Hematopoietic multipotent progenitor cell treated with erythropoietin and hydrocortisone succinate and interleukin-3 and kit ligand, for 8 days (in vitro differentiated cells): Measurements from ENCODE around the gene TIMM29.
"Not testable (repeated sequence)": the region's sequence is repeated elsewhere in the genome, so short reads cannot be mapped to it uniquely, and the experiment has no call there.

Source experiments
- DNase-seq: peaks from one replicate; pipeline ENCODE4 v3.0.0-alpha.2; 2015

Gene TIMM29

DNA sequence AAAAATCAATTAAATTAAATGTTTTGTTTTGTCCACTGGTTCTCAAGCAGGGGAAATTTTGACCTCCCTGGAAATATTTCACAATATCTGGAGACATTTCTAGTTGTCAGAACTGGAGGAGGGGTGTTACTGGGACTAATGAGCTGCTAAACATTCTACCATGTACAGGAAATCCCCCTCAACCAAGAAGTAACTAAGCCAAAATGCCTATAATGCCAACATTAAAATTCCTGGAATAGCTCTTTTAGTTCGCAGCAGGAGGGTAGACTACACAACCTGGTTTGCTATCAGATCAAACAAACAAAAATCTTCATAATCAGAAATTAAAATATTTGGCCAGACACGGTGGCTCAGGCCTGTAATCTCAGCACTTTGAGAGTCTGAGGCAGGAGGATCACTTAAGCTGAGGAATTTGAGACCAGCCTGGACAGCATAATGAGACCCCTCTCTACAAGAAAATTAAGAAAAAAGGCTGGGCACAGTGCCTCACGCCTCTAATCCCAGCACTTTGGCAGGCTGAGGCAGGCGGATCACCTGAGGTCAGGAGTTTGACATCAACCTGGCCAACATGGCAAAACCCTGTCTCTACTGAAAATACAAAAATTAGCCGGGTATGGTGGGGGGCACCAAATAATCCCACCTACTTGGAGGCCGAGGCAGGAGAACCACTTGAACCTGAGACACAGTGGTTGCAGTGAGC lies 18.5 kb downstream of the TIMM29 start:
- DNase-seq: no peak

DNA sequence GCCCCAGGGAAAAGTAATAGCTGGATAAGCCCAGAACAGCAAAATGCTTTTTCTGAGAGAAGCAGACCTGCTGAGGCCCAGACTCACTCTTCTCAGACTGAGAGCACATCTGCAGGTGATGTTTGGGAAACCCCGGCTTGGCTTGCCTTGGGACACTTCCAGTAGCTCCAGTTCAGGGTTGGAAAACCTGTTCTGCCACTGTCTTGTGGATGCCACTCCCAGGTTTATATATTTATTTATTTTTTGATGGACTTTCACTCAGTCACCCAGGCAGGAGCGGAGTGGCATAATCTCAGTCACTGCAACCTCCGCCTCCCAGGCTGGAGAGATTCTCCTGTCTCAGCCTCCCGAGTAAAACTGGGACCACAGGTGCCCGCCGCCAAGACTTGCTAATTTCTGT lies 24.2 kb downstream of the TIMM29 start:
- no peak for DNase-seq

DNA sequence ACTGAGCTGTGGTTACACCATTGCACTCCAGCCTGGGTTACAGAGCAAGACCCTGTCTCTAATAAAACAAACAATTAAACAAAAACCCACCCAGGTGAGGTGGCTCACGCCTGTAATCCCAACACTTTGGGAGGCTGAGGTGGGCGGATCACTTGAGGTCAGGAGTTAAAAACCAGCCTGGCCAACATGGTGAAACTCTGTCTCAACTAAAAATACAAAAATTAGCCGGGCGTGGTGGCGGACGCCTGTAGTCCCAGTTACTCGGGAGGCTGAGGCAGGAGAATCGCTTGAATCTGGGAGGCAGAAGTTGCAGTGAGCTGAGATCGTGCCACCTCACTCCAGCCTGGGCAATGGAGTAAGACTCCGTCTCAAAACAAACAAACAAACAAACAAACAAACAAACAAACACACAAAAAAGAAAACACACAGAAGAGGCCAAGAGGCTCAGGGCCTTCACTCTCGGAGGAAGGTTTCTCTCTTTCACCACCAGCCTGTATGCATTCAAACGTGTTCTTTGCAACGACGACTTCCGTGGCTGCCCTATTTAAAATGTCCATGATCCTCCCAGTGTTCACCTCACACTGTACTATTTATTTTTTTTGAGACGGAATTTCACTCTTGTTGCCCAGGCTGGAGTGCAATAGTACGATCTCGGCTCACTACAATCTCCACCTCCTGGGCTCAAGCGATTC lies 30.8 kb downstream of the TIMM29 start:
- not testable (repeated sequence) for DNase-seq

DNA sequence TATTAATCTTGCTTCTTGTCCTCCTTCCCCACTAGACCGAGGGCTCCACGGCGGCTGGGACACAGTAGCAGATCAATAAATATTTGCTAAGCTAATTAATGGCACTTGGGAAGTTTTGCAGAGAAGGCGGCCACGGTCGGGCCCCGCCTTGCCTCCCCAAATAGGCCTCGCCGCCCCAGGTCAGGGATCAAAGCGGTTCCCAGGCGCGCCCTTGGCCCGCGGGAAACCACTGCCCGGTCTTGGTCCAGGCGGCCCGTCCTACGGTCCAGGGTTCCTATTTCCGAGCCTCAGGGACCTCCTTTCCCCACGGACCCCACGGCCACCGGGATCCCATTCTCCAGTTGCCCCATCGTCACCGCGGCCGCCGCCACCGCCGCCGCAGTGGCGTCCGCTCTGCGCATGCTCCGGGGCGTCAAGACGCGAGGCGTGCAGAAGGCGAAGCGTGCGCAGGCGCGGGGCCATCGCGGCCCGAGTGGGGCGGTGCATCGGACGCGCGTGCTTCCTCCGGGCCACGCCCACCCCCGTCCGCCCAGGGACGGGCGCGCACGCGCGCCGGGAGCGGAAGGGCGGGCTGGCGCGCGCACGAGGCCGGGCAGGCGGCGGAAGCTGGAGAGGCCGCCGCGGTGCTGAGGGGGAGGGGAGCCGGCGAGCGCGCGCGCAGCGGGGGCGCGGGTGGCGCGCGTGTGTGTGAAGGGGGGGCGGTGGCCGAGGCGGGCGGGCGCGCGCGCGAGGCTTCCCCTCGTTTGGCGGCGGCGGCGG lies 31.9 kb downstream of the TIMM29 start, which contains the start of gene SMARCA4:
Gene SMARCA4 (plus strand): TSS at position 717 of the 759 bp plus-strand sequence. CDS start 23,122 bp downstream, outside the sequence.
- DNase-seq: peak; percentile 96

DNA sequence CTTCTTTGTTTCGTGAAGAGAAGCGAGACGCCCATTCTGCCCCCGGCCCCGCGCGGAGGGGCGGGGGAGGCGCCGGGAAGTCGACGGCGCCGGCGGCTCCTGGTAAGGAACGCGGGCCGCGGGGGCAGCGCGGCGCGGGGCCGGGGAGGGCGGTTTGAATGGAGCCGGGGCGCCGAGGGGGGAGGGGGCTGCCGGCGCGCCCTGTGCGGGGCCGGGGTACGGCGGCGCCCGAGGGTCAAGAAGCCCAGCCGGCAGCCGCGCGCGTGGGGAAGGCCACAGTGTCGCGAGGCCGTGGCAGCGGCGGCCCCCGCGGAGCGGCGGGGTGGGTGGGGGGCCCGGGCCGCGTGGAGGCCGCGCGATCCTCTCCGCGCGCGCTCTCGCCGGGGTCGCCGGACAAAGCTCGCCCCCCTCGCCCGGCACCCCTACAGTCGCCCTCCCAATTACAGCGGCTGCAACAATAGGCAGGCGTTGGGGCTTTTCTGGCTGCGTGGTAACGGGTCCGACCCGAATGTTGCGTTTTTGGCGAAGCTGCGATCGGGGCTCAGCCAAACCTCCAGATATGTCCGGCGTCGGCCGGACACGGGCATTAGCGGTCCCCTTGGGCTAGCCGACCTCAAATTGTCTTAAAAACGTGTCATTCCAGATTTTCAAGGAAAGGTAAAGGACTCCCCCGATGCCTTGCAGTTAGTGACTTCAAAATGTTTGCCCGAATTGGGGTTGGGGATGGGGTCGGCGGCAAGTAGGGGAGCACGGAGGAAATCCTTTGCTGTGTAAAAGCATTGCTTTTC lies 32.7 kb downstream of the TIMM29 start:
- DNase-seq: no peak

DNA sequence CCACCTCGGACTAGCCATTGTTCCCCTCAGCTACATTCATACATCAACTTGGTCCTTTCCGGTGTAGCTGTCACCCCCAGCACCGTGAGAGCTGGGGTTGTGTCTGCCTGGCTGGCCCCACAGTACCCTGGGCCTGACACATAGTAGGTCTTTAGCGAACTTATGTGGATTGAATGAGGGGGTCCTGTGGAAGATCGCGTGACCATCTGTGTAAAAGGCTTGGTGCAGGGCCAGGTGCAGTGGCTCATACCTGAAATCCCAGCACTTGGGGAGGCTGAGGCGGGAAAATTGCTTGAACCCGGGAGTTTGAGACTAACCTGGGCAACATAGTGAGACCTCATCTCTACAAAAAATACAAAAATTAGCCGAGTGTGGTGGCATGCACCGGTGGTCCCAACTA lies 34.3 kb downstream of the TIMM29 start:
- no peak for DNase-seq

DNA sequence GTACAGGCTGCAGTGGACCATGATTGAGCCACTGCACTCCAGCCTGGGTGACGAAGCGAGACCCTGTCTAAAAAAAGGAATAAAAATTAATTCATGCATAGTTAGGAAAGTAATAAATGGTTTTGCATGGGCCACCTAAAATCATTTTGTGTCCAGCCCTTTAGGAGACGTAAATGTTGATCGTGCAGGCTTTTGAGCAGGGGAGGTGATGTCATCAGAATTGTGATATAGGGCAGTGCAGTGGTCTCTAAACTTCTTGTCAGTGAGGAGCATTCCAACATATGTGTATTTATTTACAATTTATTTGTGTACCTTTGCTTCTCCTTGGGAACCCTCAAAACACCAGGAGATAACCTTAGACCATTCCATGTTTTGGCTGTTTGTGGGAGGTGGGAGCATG lies 35.3 kb downstream of the TIMM29 start:
- no peak for DNase-seq

DNA sequence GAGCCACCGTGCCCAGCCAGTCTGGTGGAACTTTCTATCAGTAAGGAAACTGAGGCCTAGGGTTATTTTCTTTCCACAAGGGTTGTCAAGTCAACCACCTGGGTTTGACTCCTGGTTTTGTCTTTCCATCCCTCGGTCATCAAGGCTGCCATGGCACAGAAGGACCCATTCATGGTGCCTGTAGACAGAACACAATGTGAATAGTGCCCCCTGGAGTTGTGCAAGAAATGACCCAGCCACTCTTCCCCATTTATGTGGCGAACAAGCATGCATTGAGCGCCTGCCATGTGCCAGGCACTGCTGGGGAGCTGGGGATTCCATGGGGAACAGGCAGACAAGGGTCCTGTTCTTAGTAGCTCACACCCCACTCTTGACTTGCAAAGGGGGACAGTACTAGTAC lies 36.3 kb downstream of the TIMM29 start:
- no peak for DNase-seq

DNA sequence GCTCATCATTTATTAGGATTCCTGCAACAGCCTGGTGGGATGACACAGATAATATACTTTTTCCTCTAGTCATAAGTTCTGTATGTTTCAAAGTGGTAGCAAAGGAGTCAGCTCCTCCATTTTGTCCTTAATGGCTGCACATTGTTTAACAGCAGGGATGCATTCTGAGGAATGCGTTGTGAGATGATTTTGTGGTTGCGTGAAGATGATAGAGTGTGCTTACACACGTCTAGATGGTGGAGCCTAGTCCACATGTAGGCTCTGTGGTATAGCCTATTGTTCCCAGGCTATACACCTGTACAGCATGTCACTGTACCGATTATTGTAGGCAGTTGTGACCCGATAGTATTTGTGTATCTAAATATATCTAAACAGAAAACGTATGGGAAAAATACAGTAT lies 36.8 kb downstream of the TIMM29 start:
- no peak for DNase-seq

DNA sequence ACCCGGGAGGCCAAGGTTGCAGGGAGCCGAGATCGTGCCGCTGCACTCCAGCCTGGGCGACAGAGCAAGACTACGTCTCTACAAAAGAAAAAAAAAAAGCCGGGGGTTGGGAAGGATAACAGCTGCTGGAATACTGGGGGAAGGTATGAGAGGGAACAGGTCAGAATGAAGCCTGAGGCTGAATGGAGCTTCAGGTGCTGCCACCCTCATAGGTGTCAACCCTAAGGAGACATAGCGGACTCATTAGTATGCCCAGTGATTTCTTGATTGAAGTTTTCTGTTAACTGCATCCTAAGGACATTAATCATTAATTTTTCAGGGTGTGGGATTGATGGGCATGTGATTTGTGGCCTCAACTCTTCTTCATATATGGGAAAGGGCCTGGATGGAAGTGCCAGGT lies 38.2 kb downstream of the TIMM29 start:
- DNase-seq: no peak

DNA sequence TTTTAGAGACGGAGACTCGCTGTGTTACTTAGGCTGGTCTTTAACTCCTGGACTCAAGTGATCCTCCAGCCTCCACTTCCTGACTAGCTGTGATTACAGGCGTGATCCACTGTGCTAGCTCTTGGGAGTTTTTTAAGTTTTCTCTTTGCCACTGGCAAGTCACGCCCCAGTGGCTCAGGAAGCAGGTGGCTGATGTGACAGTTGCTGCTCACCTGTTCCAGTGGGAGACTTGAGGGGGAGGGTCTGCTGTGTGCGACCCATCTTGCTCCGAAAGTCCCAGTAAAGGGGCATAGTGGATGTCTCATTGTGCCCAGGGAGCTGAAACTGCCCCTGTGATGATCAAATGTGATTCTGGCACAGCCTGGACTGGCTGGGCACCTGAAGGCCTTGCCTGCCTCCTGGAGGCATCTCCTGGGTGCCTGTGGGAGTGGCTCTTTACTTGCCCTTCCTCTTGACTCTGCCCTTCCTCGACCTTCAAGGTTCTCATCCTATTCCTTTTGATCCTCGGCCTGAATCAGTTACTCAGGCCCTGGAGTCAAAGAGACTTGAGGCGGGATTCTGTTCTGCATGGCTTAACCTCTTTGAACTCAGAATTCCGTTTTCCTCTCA lies 40.0 kb downstream of the TIMM29 start:
- DNase-seq: no peak

DNA sequence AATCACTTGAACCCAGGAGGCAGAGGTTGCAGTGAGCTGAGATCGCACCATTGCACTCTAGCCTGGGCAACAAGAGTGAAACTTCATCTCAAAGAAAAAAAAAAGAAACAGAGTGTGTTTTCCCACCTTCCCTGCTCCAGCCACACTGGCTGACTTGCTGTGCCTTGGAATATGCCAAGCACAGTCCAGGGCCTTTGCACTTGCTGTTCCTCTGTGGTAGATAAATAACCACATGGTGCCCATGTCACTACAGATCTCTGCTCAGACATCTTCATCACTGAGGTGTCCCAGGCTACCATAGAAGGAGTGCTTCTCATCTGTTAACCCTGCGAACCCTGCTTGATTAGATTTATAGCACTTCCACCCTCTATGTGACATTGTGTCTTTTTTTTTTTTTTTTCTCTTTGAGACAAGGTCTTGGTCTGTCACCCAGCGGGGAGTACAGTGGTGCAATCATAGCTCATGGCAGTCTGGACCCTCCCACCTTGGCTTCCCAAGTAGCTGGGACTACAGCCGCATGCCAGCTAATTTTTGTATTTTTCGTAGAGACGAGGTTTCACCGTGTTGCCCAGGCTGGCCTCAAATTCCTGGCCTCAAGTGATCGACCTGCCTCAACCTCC lies 42.6 kb downstream of the TIMM29 start:
- DNase-seq: no peak

DNA sequence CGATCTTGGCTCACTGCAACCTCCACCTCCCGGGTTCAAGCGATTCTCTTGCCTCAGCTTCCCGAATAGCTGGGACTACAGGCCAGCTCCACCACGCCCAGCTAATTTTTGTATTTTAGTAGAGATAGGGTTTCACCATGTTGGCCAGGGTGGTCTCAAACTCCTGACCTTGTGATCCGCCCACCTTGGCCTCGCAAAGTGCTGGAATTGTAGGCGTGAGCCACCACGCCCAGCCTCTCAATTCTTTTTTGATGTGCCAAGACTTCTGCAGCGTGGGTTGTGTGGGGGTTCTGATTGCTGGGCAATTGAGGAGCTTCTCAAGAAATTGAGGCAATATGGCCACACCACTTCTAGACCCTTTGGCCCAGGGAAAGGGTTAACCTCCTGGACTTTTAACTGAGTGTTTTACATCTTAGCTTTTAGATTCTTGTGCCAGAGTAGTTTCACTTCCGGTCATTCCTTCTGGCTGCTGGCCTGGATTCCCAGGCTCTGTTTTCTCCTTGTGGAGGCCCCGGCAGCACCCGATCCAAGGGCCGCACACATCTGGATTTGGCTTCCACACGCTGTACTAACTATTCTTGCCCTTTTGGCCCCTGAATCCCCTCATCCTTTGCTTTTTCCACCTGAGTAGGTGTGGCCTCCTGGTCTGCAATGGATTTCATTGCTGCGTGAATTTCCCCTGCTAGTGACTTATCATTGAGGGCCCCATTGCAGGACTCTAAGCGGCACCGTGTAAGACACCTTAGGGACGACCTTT lies 46.9 kb downstream of the TIMM29 start:
- DNase-seq: no peak

DNA sequence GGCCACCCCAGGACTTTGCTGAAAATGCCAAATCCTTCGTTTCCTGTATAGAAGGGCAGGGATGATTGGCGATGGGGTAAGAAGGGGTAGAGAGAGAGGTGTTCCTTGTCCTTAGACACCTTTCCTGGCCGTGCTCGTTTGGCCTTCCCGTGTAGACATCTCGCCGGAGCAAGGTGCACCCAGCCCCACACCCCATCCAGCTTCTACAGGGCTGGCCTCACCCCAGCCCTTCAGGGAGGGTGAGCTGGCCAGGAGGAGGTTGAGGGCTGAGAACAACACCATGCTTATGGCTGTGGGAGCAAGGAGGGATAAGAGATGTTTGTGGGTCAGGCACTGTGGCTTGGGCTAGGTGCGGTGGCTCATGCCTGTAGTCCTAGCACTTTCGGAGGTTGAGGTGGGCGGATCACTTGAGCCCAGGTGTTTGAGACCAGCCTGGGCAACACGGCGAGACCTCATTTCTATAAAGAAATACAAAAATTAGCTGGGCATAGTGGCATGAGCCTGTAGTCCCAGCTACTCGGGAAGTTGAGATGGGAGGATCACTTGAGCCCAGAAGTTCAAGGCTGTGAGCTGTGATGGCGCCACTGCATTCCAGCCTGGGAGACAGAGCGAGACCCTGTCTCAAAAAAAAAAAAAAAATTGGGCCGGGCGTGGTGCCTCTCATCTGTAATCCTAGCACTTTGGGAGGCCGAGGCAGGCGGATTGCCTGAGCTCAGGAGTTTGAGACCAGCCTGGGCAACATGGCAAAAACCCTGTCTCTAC lies 47.7 kb downstream of the TIMM29 start:
- DNase-seq: no peak

DNA sequence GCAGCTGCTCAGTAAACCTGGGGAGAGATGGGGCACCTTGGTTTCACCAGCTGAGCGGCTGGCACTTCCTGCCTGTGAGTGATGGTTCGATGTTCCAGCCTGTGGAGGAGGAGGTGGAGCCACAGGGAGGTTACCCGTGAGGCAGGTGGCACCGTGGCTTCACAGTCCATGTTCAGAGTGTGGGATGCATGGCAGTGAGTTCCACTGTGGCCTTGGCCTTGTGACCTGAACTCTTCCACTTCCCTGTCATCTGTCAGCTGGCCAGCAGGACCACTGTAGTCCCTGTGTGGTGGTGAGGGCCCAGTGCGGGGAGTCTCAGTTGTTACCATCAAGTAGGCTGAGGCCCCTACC lies 49.1 kb downstream of the TIMM29 start:
- no peak for DNase-seq
